ENCODE results near the gene DHX8. TPM values are rescaled to one million over a fixed set of nuclear protein-coding genes. Genes with fewer than 3 reads are reported as not detected.
A peak's percentile ranks its signal among the peaks of the same experiment; 100 is the strongest.

DHX8 gene
- total and polyA plus RNA-seq, 2 of the 4 experiments (the other 2 are of a cell fraction): 21.8 to 50.0 TPM

GRCh38 chr17:43521389-43521788, 37.6 kb downstream of the DHX8 start:
- Histone ChIP-seq H4K91ac (ENCODE audit: insufficient read depth, low read depth, low read length) (no peak overlapping the region), H4K5ac (ENCODE audit: low read depth, low read length) (no peak overlapping the region), H3K4ac (ENCODE audit: low read depth, low read length) (no peak overlapping the region), H2BK120ac (ENCODE audit: low read depth, low read length) (no peak overlapping the region), H2AK5ac (ENCODE audit: low read depth, low read length) (no peak overlapping the region), H3K4me1 (ENCODE audit: control insufficient read depth, insufficient read depth, low read length) (peaks cover 7% of the 10 kb centered on the region), H3K27me3 (ENCODE audit: control insufficient read depth, insufficient read depth, low read length) (no peaks in the 10 kb centered on the region), H2BK15ac (ENCODE audit: low read depth, low read length) (no peak overlapping the region), H3K9me3 (ENCODE audit: control insufficient read depth, insufficient read depth, low read length) (no peaks in the 10 kb centered on the region), H3K18ac (ENCODE audit: low read depth, low read length) (no peak overlapping the region), H2BK20ac (ENCODE audit: low read depth, low read length) (no peak overlapping the region), H3K4me3 (ENCODE audit: insufficient read depth, low read depth, low read length) (no peak overlapping the region), H3K27ac (ENCODE audit: insufficient read depth, low read length) (no peak overlapping the region), H3K36me3 (ENCODE audit: control insufficient read depth, insufficient read depth, low read length) (peaks cover 59% of the 10 kb centered on the region), H3K23ac (ENCODE audit: low read depth, low read length) (no peak overlapping the region), H2AK9ac (replicated peaks; ENCODE audit: low read depth, low read length, poor library complexity) (no peak overlapping the region), H2AFZ (replicated peaks; ENCODE audit: low read length, poor library complexity) (no peak overlapping the region), H4K8ac (ENCODE audit: low read depth in 2 of 2, low read length in 2 of 2) (no peak overlapping the region), H3K79me1 (ENCODE audit: low read depth in 1 of 2, low read length in 2 of 2) (peaks cover 3 to 26% of the 10 kb centered on the region in 2 experiments; a peak in 3 of 4 replicates), H4K20me1 (ENCODE audit: insufficient read depth, low read length) (0 out of 2 replicates have a peak, but pooled peaks cover 3% of the 10 kb centered on the region), H3K9ac (ENCODE audit: low read depth, low read length) (no peak overlapping the region), H2BK5ac (ENCODE audit: low read depth, low read length, poor library complexity, severe bottlenecking) (no peak overlapping the region), H3K4me2 (ENCODE audit: low read depth, low read length) (no peak overlapping the region), H3K9me1 (ENCODE audit: insufficient read depth, low read length) (peaks cover 2% of the 10 kb centered on the region), H3K14ac (replicated peaks; ENCODE audit: low read depth, low read length) (no peak overlapping the region), H3K56ac (ENCODE audit: extremely low read depth, insufficient read depth, low read length) (no peak overlapping the region)
- intact Hi-C loops (cut with micrococcal nuclease): loop anchor here (2.0 kb wide), 1 partner anchor 41 kb away; no protein-coding TSS in a partner anchor
- DNase-seq (no peak), ATAC-seq (ENCODE audit: low read depth) (no peak)
- CTCF ChIA-PET: no interaction called here
- no TSS peak for BruUV-seq (replicated peaks)
- in situ Hi-C loops (cut with MboI; ENCODE audit: low sequenced_read_pairs): loop anchor here (5.0 kb wide), 1 partner anchor 151 kb away; no protein-coding TSS in a partner anchor
- POLR2A ChIA-PET (ENCODE audit: unreplicated experiment): no interaction called here
- no CpG with 5 or more reads among the region's 4 CpGs for WGBS, 2 experiments (ENCODE audit: extremely low coverage in 2 of 2, insufficient read length in 1 of 2)
- dilution Hi-C loops (cut with HindIII; ENCODE audit: low sequenced_read_pairs, unreplicated experiment): no loop called here
- TF ChIP-seq RCOR1 (IDR thresholded peaks at IDR 0.05; ENCODE audit: insufficient replicate concordance, low read length) (no peak), SMC3 (IDR thresholded peaks at IDR 0.05; ENCODE audit: low read depth, low read length) (no peak), MAFK (IDR thresholded peaks at IDR 0.05; ENCODE audit: low read depth, low read length) (peak; percentile 74), ELK1 (IDR thresholded peaks at IDR 0.05; ENCODE audit: borderline replicate concordance, low read depth, low read length) (no peak), BHLHE40 (IDR thresholded peaks at IDR 0.05; ENCODE audit: low read depth, low read length) (no peak), RFX5 (IDR thresholded peaks at IDR 0.05; ENCODE audit: low read depth, low read length) (no peak)
